HG03108 (cell line): ENCODE results near the gene PERP.
"Not testable (repeated sequence)": the region's sequence is repeated elsewhere in the genome, so short reads cannot be mapped to it uniquely, and the experiment has no call there.

ENCODE experiments used
- ATAC-seq: cut with Tn5 transposase; IDR thresholded peaks from one replicate; pipeline ENCODE4 v1.9.1; 2021; ENCODE audit warnings: moderate library complexity; ENCODE audit not compliant: unreplicated experiment

The PERP gene

GRCh38 chr6:138105880-138106664 lies 1.1 kb downstream of the PERP start:
- ATAC-seq, result no peak

GRCh38 chr6:138105446-138105845 lies 1.8 kb downstream of the PERP start:
- ATAC-seq, result no peak

- no peak for ATAC-seq
These were observed 2.5 kb downstream of the PERP start for GRCh38 chr6:138104618-138105213.

GRCh38 chr6:138103871-138104270 lies 3.3 kb downstream of the PERP start:
- no peak for ATAC-seq

- no peak for ATAC-seq
These were observed 5.1 kb downstream of the PERP start for GRCh38 chr6:138101946-138102731.

GRCh38 chr6:138099832-138100231 lies 7.4 kb downstream of the PERP start:
- ATAC-seq, result no peak

GRCh38 chr6:138098306-138098705 lies 8.9 kb downstream of the PERP start:
- no peak for ATAC-seq

- ATAC-seq, result no peak
These were observed 13.0 kb downstream of the PERP start for GRCh38 chr6:138094260-138094659.

GRCh38 chr6:138093632-138094031 lies 13.6 kb downstream of the PERP start:
- no peak for ATAC-seq

GRCh38 chr6:138092686-138093085 lies 14.5 kb downstream of the PERP start:
- ATAC-seq, result no peak

GRCh38 chr6:138089325-138089724 lies 17.9 kb downstream of the PERP start:
- ATAC-seq, result no peak

GRCh38 chr6:138088326-138088762 lies 18.9 kb downstream of the PERP start:
- ATAC-seq, result no peak

GRCh38 chr6:138087593-138088325 lies 19.5 kb downstream of the PERP start:
- ATAC-seq, result no peak

- no peak for ATAC-seq
These were observed 20.5 kb downstream of the PERP start for GRCh38 chr6:138086573-138087196.

- ATAC-seq, result no peak
These were observed 21.4 kb downstream of the PERP start for GRCh38 chr6:138085839-138086222.

GRCh38 chr6:138084904-138085838 lies 22.0 kb downstream of the PERP start:
- ATAC-seq, result no peak

GRCh38 chr6:138082232-138082631 lies 25.0 kb downstream of the PERP start:
- ATAC-seq, result no peak

GRCh38 chr6:138079556-138079955 lies 27.7 kb downstream of the PERP start:
- not testable (repeated sequence) for ATAC-seq

- ATAC-seq, result no peak
These were observed 28.7 kb downstream of the PERP start for GRCh38 chr6:138078491-138078890.

- no peak for ATAC-seq
These were observed 34.0 kb downstream of the PERP start for GRCh38 chr6:138073264-138073663.
